Psoas muscle (tissue), 8 donors: Measurements from ENCODE around the gene LEMD3. TPM values are rescaled to one million over a fixed set of nuclear protein-coding genes. Genes with fewer than 3 reads are reported as not detected.
A peak's percentile ranks its signal among the peaks of the same experiment; 100 is the strongest.

Source experiments
- ATAC-seq, 4 donors: fragments of 200-7000 bp; cut with Tn5 transposase; one replicate each; pipeline ENCODE4 v1.9.1; 2020; ENCODE audit warnings: moderate library complexity in 3 of 4, mild to moderate bottlenecking in 2 of 4
- DNase-seq, 2 donors: peaks; one replicate each; pipeline ENCODE4 v3.0.0-alpha.2; 2020
- H3K27ac ChIP-seq: fragments of 200-600 bp; one replicate; pipeline ENCODE4 v1.8.0; 2022
- H3K27me3 ChIP-seq, 3 donors: fragments of 200-600 bp in 1 of 3; one replicate each; pipeline versions ENCODE4 v1.6.1 to v1.8.0; 2013 to 2022; ENCODE audit warnings: low read length in 2 of 3, mild to moderate bottlenecking in 2 of 3, moderate library complexity in 1 of 3; ENCODE audit not compliant: insufficient read depth in 3 of 3
- H3K36me3 ChIP-seq, 2 donors: fragments of 200-600 bp in 1 of 2; one replicate each; pipeline versions ENCODE4 v1.6.1 to v1.8.0; 2013 to 2022; ENCODE audit warnings: low read depth in 1 of 2, mild to moderate bottlenecking in 1 of 2, moderate library complexity in 1 of 2; ENCODE audit not compliant: insufficient read depth in 1 of 2
- H3K4me1 ChIP-seq: fragments of 200-600 bp; one replicate; pipeline ENCODE4 v1.8.0; 2022
- H3K4me3 ChIP-seq: fragments of 200-600 bp; one replicate; pipeline ENCODE4 v1.8.0; 2022; ENCODE audit warnings: mild to moderate bottlenecking
- H3K9me3 ChIP-seq: fragments of 200-600 bp; one replicate; pipeline ENCODE4 v1.8.0; 2022
- CTCF ChIP-seq: fragments of 200-600 bp; IDR thresholded peaks from one replicate; pipeline ENCODE4 v1.8.0; 2022; ENCODE audit warnings: antibody characterized with exemption
- WGBS, 3 donors: extraction: QIAGEN DNeasy Blood & Tissue Kit; methylation state at CpG; one replicate each; pipeline versions ENCODE4 v1.1.6 to v1.1.7; 2013; 5-methylcytosine and 5-hydroxymethylcytosine counted together
- intact Hi-C, 2 donors: fragments of 100-400 bp; cut with DNase I; formaldehyde crosslinking; loops; one replicate each; pipeline versions ENCODE4 v1.11.0 to v1.14.2; 2022
- polyA plus RNA-seq, 3 donors: library from polyadenylated mRNA; stranded (reverse); fragments of 200-250 nt; gene quantifications; one replicate each; pipeline ENCODE4 v1.2.3, GENCODE V29; 2013
- total RNA-seq, 4 donors: library from RNA; stranded (reverse); fragmentation: NEBNext Ultra II Directional in 2 of 4; extraction: Animal tissue kit (Norgen Biotek cat#: 25700) in 2 of 4; gene quantifications; one replicate each; pipeline versions ENCODE4 v1.2.1 to v1.2.4, GENCODE V29; 2021 to 2023
- donor health status: healthy with polysubstance abuse.
- donor health status: DM: no; HTN: no; CAD: no; lungs with moderate emphysema.
- donor health status: Bipolar disorder and iron deficiency.
- donor health status: healthy.
- donor health status: DM: yes; HTN: yes; CAD: no.
- donor health status: DM: no; HTN: no; CAD: no.
- donor health status: DM: no; HTN: no; CAD: no.
- donor health status: DM: yes; HTN: yes; CAD: no.

Gene LEMD3
- total and polyA plus RNA-seq, 7 donors: 5.4 to 17.1 (median 10.4) TPM

- no peak for DNase-seq
- H3K27me3 ChIP-seq: peaks cover 9 to 61% (median 13%) of the 10 kb centered on the region in 3 donors
- peak; percentile 42 for TF ChIP-seq CTCF
- no peak overlapping the region for H3K4me3 ChIP-seq
- H3K27ac ChIP-seq: no peak overlapping the region
- intact Hi-C loops: loop anchor here in 1 of 2 donors (10.0 kb wide), 1 partner anchor 329 kb away; no protein-coding TSS in a partner anchor
- H3K36me3 ChIP-seq: no peaks in the 10 kb centered on the region
- ATAC-seq: no peak
- no peaks in the 10 kb centered on the region for H3K9me3 ChIP-seq
- H3K4me1 ChIP-seq: no peaks in the 10 kb centered on the region
- WGBS, 3 donors: 13 to 14% (median 14%) methylated on average over 8 of the region's 8 CpGs
These were observed 45.8 kb upstream of the LEMD3 start for GRCh38 chr12:65123435-65124063.

- ATAC-seq: no peak
These were observed 44.1 kb upstream of the LEMD3 start for GRCh38 chr12:65125247-65125646.

GRCh38 chr12:65125975-65126374 is 43.4 kb upstream of the LEMD3 start:
- Histone ChIP-seq H3K36me3 (no peaks in the 10 kb centered on the region), H3K9me3 (no peaks in the 10 kb centered on the region), H3K27me3 (peaks cover 5 to 37% (median 12%) of the 10 kb centered on the region in 3 donors), H3K4me1 (no peaks in the 10 kb centered on the region), H3K27ac (no peak overlapping the region), H3K4me3 (no peak overlapping the region)
- no peak for TF ChIP-seq CTCF
- no peak for DNase-seq
- no peak for ATAC-seq
- WGBS, 3 donors: 64 to 73% (median 70%) methylated on average over 2 of the region's 2 CpGs
- intact Hi-C loops: loop anchor here in 1 of 2 donors (10.0 kb wide), 1 partner anchor 331 kb away; no protein-coding TSS in a partner anchor

More at GRCh38 chr12:65125247-65125646, 44.1 kb upstream of the LEMD3 start:
- Histone ChIP-seq H3K27me3 (peaks cover 5 to 44% (median 13%) of the 10 kb centered on the region in 3 donors), H3K27ac (no peak overlapping the region), H3K4me3 (no peak overlapping the region), H3K9me3 (no peaks in the 10 kb centered on the region), H3K36me3 (no peaks in the 10 kb centered on the region), H3K4me1 (no peaks in the 10 kb centered on the region)
- no peak for TF ChIP-seq CTCF
- intact Hi-C loops: loop anchor here in 1 of 2 donors (10.0 kb wide), 1 partner anchor 330 kb away; no protein-coding TSS in a partner anchor
- no peak for DNase-seq
- WGBS, 3 donors: 46 to 65% (median 62%) methylated on average over 1 of the region's 1 CpG

- H3K9me3 ChIP-seq: no peaks in the 10 kb centered on the region
- ATAC-seq (no peak), DNase-seq (no peak)
- intact Hi-C loops: loop anchor here in 1 of 2 donors (10.0 kb wide), 1 partner anchor 332 kb away; no protein-coding TSS in a partner anchor
- no peaks in the 10 kb centered on the region for H3K4me1 ChIP-seq
- no peaks in the 10 kb centered on the region for H3K36me3 ChIP-seq
- H3K27me3 ChIP-seq: peaks cover 5 to 32% (median 7%) of the 10 kb centered on the region in 3 donors
- WGBS, 3 donors: 73 to 76% (median 74%) methylated on average over 5 of the region's 5 CpGs
- H3K27ac ChIP-seq: no peak overlapping the region
- TF ChIP-seq CTCF: no peak
- no peak overlapping the region for H3K4me3 ChIP-seq
These were observed 42.9 kb upstream of the LEMD3 start for GRCh38 chr12:65126482-65126881.

- ATAC-seq (no peak), DNase-seq (no peak)
- Histone ChIP-seq H3K9me3 (peaks cover 7% of the 10 kb centered on the region), H3K4me3 (no peak overlapping the region), H3K4me1 (no peaks in the 10 kb centered on the region), H3K36me3 (no peaks in the 10 kb centered on the region), H3K27ac (no peak overlapping the region), H3K27me3 (peaks cover 0 to 4% (median 0%) of the 10 kb centered on the region in 3 donors)
- intact Hi-C loops: no loop called here
- TF ChIP-seq CTCF: no peak
These were observed 35.5 kb upstream of the LEMD3 start for GRCh38 chr12:65133879-65134278.
